GM11168 (cell line): ENCODE measurements around the gene TBC1D10A.

Source experiments
- in situ Hi-C: fragments of 300-500 bp; cut with MboI; formaldehyde crosslinking; loops from one replicate; pipeline ENCODE4 v1.12.0; 2022; ENCODE audit warnings: low sequenced_read_pairs; ENCODE audit not compliant: unreplicated experiment

Gene TBC1D10A

GRCh38 chr22:30274437-30274812 lies 52.3 kb downstream of the TBC1D10A start:
- in situ Hi-C loops = no loop called here

- in situ Hi-C loops = no loop called here
Observed at GRCh38 chr22:30273711-30274436, 52.9 kb downstream of the TBC1D10A start.

GRCh38 chr22:30272781-30273601 lies 53.8 kb downstream of the TBC1D10A start:
- in situ Hi-C loops = no loop called here

GRCh38 chr22:30270832-30271231 lies 55.9 kb downstream of the TBC1D10A start:
- in situ Hi-C loops = no loop called here

- in situ Hi-C loops = loop anchor here (10.0 kb wide), 1 partner anchor 164 kb away; no protein-coding TSS in a partner anchor
Observed at GRCh38 chr22:30268331-30268730, 58.4 kb downstream of the TBC1D10A start.

GRCh38 chr22:30267382-30268302 lies 59.1 kb downstream of the TBC1D10A start:
- in situ Hi-C loops = loop anchor here (10.0 kb wide), 1 partner anchor 163 kb away; no protein-coding TSS in a partner anchor

- in situ Hi-C loops = loop anchor here (10.0 kb wide), 1 partner anchor 162 kb away; no protein-coding TSS in a partner anchor
Observed at GRCh38 chr22:30266445-30267381, 60.0 kb downstream of the TBC1D10A start, which contains the start of gene OSM. Gene OSM, minus strand, starts transcription at chr22:30266851. Its CDS starts 52 bp downstream, at chr22:30266799.

GRCh38 chr22:30265823-30266444 lies 60.8 kb downstream of the TBC1D10A start:
- in situ Hi-C loops = loop anchor here (10.0 kb wide), 1 partner anchor 161 kb away; no protein-coding TSS in a partner anchor

GRCh38 chr22:30265131-30265720 lies 61.5 kb downstream of the TBC1D10A start:
- in situ Hi-C loops = loop anchor here (10.0 kb wide), 1 partner anchor 160 kb away; no protein-coding TSS in a partner anchor

GRCh38 chr22:30263883-30264282 lies 62.9 kb downstream of the TBC1D10A start:
- in situ Hi-C loops = loop anchor here (10.0 kb wide), 1 partner anchor 159 kb away; no protein-coding TSS in a partner anchor

- in situ Hi-C loops = loop anchor here (10.0 kb wide), 1 partner anchor 158 kb away; no protein-coding TSS in a partner anchor
Observed at GRCh38 chr22:30262917-30263741, 63.6 kb downstream of the TBC1D10A start.

GRCh38 chr22:30262112-30262511 lies 64.6 kb downstream of the TBC1D10A start:
- in situ Hi-C loops = loop anchor here (10.0 kb wide), 1 partner anchor 157 kb away; no protein-coding TSS in a partner anchor

GRCh38 chr22:30261134-30261533 lies 65.6 kb downstream of the TBC1D10A start:
- in situ Hi-C loops = loop anchor here (10.0 kb wide), 1 partner anchor 156 kb away; no protein-coding TSS in a partner anchor

- in situ Hi-C loops = loop anchor here (10.0 kb wide), 1 partner anchor 156 kb away; no protein-coding TSS in a partner anchor
Observed at GRCh38 chr22:30260682-30261081, 66.1 kb downstream of the TBC1D10A start.

- in situ Hi-C loops = loop anchor here (10.0 kb wide), 1 partner anchor 155 kb away; no protein-coding TSS in a partner anchor
Observed at GRCh38 chr22:30260276-30260675, 66.5 kb downstream of the TBC1D10A start.

- in situ Hi-C loops = no loop called here
Observed at GRCh38 chr22:30254314-30254713, 72.4 kb downstream of the TBC1D10A start.
